HG03565 (cell line): ENCODE data around the gene MRPL57.
A peak's percentile ranks its signal among the peaks of the same experiment; 100 is the strongest.
"Not testable (repeated sequence)": the region's sequence is repeated elsewhere in the genome, so short reads cannot be mapped to it uniquely, and the experiment has no call there.

Source experiments
- ATAC-seq: cut with Tn5 transposase; IDR thresholded peaks from one replicate; pipeline ENCODE4 v1.9.1; 2021; ENCODE audit warnings: mild to moderate bottlenecking, moderate library complexity; ENCODE audit not compliant: unreplicated experiment

MRPL57 gene

DNA sequence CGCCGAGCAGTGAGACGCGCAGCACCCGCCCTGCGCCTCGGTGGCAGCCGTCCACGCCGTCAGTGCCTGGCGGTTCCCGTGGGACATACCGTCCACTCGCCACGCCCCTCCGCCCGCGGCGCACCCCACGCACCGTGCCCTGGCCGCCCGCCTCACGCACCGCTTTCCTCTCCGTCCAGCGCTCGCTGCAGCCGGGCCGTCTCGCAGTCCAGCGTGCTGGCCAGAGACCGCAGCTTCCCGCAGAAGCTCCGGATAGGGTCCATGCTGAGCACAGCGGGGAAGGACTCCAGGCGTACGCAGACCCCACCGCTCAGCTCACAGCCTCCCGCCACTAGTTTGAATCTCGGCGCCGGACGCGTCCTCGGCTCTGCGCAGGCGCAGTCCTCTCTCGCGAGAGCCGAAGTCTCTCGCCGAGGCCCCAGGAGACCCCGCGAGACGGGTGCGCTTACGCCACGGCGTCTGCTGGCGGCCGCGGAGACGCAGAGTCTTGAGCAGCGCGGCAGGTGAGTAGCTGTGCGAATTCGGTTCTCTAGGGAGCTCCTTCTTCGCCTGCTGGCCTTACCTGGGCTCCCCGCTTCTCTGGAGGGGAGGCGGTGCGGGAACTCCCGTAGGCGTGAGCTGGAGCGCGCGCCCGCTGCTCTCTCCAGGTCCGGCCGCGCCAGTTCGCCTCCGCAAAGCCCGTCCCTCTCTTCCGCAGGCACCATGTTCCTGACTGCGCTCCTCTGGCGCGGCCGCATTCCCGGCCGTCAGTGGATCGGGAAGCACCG is at the start of gene MRPL57, which contains the start of gene SKA3:
MRPL57 (plus strand) TSS at position 444 of the 767 bp plus-strand sequence; CDS start at position 703, 259 bp downstream.
SKA3 (minus strand) TSS at position 338 of the 767 bp plus-strand sequence; CDS start at position 263, 75 bp downstream.
- ATAC-seq: peak; percentile 80

DNA sequence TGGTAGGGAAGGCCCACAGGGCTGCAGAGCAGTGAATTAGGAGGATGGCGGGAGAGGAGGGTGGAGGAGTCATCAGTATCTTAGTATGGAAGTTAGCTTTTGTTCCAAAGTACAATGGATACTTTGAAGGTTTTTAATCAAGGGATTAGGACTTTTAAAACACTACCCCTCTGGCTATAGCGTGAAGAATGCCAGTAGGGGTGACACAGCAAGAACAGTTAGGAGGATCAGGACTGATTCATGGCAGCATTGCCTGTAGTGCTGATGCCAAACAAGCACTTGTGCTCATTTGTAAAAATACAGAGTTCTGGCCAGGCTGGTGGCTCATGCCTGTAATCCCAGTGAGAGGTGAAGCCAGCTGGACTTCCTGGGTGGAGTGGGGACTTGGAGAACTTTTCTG is 46.3 kb upstream of the MRPL57 start:
- no peak for ATAC-seq

DNA sequence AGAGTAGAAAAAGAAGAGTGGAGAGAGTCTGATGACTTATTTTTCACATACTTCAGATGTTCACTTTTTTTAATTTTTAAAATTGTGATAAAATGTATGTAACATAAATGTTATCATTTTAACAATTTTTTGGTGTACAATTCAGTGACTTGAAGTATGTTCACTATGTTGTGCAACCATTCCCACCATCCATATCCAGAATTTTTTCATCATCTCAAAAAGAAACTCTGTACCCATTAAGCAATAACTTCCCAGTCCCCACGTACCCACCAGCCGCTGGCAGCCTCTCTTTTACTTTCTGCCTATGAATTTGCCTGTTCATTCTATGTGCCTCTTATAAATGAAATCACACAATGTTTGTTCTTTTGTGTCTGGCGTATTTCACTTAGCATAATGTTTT is 43.4 kb upstream of the MRPL57 start:
- no peak for ATAC-seq

- no peak for ATAC-seq
Observed at GRCh38 chr13:21134475-21134874, 42.0 kb upstream of the MRPL57 start.

DNA sequence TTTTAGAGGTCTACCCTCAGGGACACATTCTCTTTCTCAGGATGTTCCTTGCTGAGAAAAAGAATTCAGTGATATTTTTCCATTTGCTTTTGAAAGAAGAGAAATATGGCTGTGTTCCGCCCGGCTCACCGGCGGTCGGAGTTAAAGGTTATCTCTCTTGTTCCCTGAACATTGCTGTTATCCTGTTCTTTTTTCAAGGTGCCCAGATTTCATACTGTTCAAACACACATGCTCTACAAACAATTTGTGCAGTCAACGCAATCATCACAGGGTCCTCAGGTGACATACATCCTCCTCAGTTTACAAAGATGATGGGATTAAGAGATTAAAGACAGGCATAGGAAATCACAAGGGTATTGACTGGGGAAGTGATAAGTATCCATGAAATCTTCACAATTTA is 40.6 kb upstream of the MRPL57 start:
- ATAC-seq: not testable (repeated sequence)

GRCh38 chr13:21137696-21138095 is 38.8 kb upstream of the MRPL57 start:
- no peak for ATAC-seq

- ATAC-seq: no peak
Observed at GRCh38 chr13:21138561-21138960, 37.9 kb upstream of the MRPL57 start.

DNA sequence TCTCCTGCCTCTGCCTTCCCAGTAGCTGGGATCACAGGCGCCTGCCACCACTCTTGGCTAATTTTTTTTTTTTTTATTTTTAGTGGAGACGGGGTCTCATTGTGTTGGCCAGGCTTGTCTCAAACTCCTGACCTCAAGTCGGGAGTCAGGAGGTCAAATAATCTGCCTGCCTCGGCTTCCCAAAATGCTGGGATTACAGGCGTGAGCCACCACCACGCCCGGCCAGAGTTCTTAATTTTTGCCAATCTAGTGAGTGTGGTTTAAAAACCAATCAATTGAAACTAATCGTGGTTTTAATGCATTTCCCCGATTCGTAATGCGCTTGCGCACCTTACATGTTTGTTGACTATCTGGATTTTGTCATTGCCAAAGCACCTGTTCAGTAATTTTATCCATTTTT is 37.1 kb upstream of the MRPL57 start:
- no peak for ATAC-seq

DNA sequence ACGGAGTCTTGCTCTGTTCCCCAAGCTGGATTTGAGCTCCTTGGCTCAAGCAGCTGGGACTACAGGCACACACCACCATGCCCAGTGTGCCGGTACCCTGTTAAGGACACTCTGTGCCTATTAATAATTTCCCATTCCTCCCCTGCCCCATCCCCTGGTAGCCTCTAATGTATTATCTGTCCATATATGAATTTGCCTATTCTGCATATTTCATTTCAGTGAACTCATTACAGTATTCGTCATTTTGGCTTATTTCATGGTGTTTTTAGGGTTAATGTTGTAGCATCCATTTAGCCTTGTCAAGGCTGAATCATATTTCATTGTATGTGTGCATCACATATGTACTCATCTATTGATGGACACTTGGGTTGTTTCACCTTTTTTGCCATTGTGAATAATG is 33.7 kb upstream of the MRPL57 start:
- ATAC-seq: no peak

- no peak for ATAC-seq
Observed at GRCh38 chr13:21147827-21148226, 28.6 kb upstream of the MRPL57 start.

DNA sequence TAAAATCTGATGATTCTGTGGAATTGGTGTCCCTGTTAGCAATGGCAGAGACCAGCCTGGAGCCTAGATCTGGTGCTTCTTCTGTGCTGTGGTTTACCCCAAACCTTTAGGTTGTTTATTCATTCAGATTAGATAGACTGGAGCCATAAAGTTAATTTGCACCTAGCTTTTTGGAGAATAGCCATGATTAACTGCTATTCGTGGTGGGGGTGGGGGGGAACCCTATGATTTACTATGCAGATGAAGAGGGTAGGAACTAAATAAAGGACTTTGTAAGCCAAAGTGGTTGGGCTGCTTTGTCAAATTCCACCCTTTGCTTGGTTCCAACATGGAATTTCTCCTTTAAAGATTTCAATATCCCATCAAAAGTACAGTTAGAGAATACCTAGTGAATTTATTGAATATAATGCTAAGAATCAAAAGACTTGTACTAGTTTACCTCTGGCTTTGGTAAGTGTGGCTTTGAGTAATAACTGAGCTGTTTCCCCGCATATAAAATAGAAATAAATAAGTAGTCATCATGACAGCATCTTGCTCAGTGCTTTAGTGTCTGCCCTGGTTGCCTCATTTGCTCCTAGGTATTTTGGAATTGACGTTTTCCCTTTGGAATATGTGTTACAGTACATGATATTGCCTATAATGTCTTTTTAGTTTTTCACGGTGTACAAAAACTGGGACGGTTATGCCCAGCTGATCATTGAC is 27.8 kb upstream of the MRPL57 start:
- ATAC-seq: no peak

DNA sequence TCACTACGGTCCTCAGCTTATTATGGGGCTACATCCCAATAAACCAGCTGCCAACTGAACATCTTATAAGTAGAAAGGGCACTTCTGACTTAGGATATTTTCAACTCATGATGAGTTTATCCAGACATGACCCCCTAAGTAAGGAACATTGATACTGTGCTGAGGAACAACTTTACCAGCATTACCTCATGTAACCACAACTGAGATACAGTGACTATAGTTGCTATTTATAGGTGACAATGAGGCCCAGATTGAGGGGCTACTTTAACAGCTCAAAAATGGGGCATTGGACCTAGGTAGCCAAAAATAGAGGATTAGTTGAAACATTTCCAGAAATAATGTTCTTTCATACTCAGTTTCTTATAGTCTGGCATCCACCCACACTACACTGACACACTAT is 26.9 kb upstream of the MRPL57 start:
- no peak for ATAC-seq

DNA sequence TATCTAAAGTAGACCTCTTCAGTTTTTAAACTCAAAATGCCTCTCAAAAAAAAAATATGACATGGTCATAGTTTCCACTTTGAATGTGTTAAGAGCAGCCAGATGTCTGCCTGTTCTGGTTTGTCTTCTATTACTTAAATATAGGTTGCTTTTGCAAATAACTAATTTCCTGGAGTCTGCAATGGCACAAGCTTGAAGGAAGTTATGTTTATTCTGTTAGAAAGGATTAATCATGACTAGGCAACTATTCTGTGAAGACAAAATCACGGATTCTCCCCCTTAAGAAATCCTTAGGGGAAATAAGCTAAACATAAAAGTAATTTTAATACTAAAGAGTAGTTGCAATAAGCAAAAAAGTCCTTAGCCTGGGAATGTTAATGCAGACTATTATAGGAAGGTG is 26.4 kb upstream of the MRPL57 start:
- ATAC-seq: no peak

DNA sequence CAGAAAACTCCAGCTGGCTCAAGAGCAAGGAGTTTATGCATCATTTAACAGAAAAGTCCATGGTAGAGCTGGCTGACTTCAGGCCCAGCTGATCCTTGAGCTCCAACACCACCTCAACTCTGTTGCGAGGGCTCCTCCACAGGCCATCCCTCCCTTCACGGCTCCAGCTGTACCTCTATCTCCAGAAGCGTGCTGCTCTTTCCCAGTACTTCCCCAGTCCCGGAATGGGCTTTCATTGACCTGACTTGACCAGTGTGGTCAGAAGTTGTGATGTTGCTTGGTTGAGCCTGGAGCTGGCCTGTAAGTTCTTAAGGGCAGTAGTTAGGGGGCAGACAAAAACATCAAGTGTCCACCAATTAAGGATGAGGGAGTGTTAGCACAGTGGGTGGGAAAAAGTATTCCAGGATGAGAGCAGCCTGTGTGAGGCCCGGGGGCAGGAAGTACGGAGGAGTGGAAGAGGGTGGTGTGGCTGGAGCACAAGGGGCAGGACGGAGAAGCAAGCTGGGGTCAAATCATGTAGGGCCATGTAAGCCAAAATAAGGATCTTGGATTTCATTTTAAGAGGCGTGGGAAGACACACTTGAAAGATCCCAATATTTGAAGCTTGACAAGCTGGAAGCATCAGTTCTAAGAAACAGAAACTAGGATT is 24.1 kb upstream of the MRPL57 start:
- ATAC-seq: no peak

DNA sequence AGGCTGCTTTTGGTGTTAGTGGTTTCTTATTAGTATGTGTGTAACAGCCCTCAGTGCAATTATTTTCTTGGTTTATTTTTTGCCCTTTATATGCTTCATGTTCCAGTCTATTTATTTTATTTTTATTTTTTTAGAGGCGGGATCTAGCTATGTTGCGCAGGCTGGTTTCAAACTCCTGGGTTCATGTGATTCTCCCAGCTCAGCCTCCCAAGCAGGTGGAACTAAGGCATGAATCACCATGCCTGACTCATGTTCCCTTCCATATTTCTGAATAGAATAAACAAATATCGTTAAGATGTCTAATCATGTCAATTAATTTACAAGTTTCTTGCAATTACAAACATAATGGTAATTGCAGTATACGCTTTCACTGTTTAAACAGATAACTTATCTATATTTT is 11.8 kb upstream of the MRPL57 start:
- no peak for ATAC-seq

DNA sequence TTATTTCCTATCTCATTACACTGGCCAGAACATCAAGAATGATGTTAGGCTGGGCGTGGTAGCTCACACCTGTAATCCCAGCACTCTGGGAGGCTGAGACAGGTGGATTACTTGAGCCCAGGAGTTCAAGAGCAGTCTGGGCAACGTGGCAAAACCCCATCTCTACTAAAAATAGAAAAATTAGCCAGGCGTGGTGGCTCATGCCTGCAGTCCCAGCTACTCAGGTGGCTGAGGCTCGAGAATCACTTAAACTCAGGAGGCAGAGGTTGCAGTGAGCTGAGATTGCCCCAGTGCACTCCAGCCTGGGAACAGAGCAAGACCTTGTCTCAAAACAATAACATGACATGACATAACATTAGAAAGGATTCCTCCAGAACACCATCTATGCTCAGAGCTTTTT is 10.9 kb upstream of the MRPL57 start:
- ATAC-seq: not testable (repeated sequence)

GRCh38 chr13:21171420-21171819 is 5.0 kb upstream of the MRPL57 start:
- ATAC-seq: no peak

DNA sequence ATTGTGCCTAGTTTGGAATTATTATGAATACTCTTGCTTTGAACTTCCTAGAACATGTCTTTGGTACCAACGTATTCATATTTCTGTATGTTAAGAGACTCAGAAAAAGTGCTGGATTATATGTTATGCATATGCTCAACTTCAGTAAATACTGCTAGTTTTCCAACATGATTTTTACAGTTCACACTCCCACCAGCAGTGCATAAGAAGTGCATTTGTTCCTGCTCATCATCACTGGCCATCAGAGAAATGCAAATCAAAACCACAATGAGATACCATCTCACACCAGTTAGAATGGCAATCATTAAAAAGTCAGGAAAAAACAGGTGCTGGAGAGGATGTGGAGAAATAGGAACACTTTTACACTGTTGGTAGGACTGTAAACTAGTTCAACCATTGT is 2.7 kb upstream of the MRPL57 start:
- ATAC-seq: not testable (repeated sequence)

GRCh38 chr13:21175656-21176214 is 723 bp upstream of the MRPL57 start:
- no peak for ATAC-seq

DNA sequence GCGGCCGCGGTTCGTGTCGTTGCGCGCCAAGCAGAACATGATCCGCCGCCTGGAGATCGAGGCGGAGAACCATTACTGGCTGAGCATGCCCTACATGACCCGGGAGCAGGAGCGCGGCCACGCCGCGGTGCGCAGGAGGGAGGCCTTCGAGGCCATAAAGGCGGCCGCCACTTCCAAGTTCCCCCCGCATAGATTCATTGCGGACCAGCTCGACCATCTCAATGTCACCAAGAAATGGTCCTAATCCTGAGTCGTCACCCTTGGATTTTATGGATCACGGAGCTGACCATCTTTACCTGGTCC is 475 bp downstream of the MRPL57 start:
- peak; percentile 8 for ATAC-seq

DNA sequence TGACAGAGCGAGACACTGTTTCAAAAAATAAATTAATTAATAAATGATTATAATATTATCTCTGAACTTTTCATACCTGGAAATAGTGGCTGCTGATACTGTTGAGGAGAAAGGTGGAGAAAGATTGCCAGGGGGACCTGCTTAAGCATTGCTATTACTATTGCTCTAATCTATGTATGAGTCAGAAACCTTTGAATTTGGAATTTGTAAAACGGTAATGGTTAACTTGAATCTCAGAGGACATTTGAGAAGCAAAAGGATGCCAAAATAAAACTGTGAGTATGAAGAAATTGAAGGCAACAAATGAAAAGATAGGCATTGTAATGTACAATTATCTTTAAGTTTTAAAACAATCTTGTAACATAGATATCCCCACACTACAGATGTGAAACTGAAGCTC is 5.2 kb downstream of the MRPL57 start:
- ATAC-seq: no peak

GRCh38 chr13:21186410-21186809 is 10.0 kb downstream of the MRPL57 start:
- not testable (repeated sequence) for ATAC-seq
